Mammary epithelial cell (primary cell): ENCODE data around the gene MICALL2.

Experiments
- CTCF ChIP-seq, 2 donors: IDR thresholded peaks in 1 of 2; conservative IDR thresholded peaks in 1 of 2; 2 replicates each; pipeline ENCODE4 v1.5.1; 2011 to 2012; ENCODE audit warnings: inconsistent platforms in 2 of 2, low read length in 2 of 2, mild to moderate bottlenecking in 2 of 2, control low read depth in 1 of 2, low read depth in 1 of 2; ENCODE audit not compliant: insufficient read depth in 1 of 2; ENCODE audit errors: extremely low read depth in 1 of 2
- EZH2 ChIP-seq: IDR thresholded peaks from 2 replicates; pipeline ENCODE4 v1.6.1; 2012; ENCODE audit warnings: low read length, inconsistent platforms, borderline replicate concordance

DNA sequence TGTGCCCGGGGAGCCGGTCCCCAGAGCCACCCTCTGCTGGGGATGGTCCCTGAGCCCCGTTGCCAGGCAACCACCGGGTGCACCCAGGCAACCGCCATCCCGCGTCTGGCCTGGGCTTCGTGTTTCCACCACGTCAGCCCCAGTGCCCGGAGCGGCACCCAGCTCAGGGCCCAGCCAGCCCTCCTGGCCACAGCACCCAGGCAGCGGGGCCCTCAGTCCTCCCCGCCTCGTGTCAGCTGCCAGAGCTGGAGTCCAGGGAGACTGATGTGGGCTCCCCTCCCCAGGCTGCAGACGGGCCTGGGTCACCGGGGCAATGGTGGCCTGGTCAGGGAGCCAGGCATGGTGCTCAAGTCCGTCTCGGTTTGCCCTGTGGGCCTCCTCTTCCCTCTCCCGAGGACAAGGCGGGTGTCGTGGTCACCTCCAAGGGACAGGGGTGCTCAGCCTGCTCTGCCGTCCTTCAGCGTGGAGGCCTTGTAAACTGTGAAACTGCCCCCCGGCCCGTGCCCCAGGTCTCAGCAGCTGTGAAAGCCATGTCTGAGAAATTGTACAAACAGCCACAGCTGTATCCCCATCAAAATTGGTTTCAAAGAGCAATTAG, 72.5 kb downstream of the MICALL2 start:
- TF ChIP-seq CTCF (conservative IDR thresholded peaks at IDR 0.05 in 1 of 2, IDR thresholded peaks at IDR 0.05 in 1 of 2; ENCODE audit: extremely low read depth in 1 of 2, insufficient read depth in 1 of 2, low read depth in 1 of 2, low read length in 2 of 2) (no peak), EZH2 (no peak)
